ENCODE data around the gene OR9A4.

The OR9A4 gene

DNA sequence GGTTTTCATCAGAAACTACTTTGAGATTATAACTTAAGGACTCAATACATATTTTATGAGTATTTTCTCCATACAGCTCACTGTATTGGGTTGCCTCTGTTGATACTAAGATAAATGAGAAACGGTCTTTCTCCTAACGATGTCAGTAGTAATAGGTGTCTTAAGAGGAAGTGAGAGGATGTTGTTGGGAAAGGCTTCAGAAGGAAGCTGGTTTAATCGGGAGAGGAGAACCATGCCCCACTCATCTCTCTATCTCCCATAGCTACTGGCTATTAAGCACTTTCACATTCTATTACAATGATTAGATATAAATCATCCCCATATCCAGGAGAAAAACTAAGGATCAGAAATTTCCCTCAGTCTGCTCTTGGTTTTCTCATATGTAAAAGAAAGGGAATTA lies 28.6 kb downstream of the OR9A4 start:
- no peak overlapping the region for H3K4me3 ChIP-seq (ENCODE audit: low read depth, low read length)
- no peak for DNase-seq (ENCODE audit: low read depth)
- no peak for TF ChIP-seq CTCF (IDR thresholded peaks at IDR 0.05; ENCODE audit: insufficient read depth, low read depth, low read length, missing control alignments)

DNA sequence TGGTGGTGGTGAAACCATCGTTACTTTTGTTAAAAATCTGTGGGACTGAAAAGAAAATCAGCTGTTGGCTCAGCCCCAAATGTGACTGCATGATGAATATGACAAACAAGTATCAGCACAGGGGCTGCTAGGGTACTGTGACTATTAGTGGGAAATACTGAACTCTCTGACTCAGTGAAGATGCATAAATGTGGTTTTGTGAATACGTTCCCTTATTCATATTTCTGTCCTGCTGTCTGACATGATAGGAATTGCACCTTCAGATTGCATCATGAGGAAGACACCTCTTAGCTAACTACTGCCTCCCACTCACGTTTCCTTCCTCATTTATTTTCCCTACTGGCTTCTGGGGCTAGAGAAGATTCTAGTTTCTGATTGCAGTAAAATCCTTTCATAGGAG lies 29.2 kb downstream of the OR9A4 start:
- no peak for DNase-seq (ENCODE audit: low read depth)
- H3K4me3 ChIP-seq (ENCODE audit: low read depth, low read length) = no peak overlapping the region
- TF ChIP-seq CTCF (IDR thresholded peaks at IDR 0.05; ENCODE audit: insufficient read depth, low read depth, low read length, missing control alignments) = no peak

- H3K4me3 ChIP-seq (ENCODE audit: low read depth, low read length) = no peak within 1 kb of the TSS
- no peak for TF ChIP-seq CTCF (IDR thresholded peaks at IDR 0.05; ENCODE audit: insufficient read depth, low read depth, low read length, missing control alignments)
- DNase-seq (ENCODE audit: low read depth) = no peak
Measured at GRCh38 chr7:141946796-141947195, 30.6 kb downstream of the OR9A4 start, which contains the start of gene CLEC5A. Gene CLEC5A, minus strand, starts transcription at chr7:141946974. Its CDS starts 682 bp downstream, at chr7:141946292.

- DNase-seq (ENCODE audit: low read depth) = no peak
- no peak overlapping the region for H3K4me3 ChIP-seq (ENCODE audit: low read depth, low read length)
Measured at GRCh38 chr7:141949021-141949420, 32.8 kb downstream of the OR9A4 start.

DNA sequence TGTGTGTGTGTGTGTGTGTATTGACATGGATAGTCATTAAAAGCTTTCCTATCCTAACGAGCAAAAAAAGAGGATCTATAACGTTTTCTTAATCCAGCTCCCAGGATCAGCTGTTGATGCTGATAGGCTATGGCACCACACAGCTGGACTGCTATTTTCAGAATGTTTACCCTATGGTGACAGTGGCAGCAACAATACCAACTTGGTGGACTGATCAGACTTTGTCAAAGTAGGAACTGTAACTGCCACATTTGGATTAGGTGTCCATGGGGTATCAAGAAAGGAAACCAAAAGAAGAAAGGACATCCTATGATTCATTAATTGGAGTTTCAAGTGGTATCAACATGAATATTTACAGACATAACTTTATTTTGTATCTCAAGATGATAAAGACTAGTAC lies 33.3 kb downstream of the OR9A4 start:
- DNase-seq (ENCODE audit: low read depth) = no peak
- H3K4me3 ChIP-seq (ENCODE audit: low read depth, low read length) = no peak overlapping the region
- TF ChIP-seq CTCF (IDR thresholded peaks at IDR 0.05; ENCODE audit: insufficient read depth, low read depth, low read length, missing control alignments) = no peak

More at GRCh38 chr7:141949021-141949420, 32.8 kb downstream of the OR9A4 start:
- no peak for TF ChIP-seq CTCF (IDR thresholded peaks at IDR 0.05; ENCODE audit: insufficient read depth, low read depth, low read length, missing control alignments)

DNA sequence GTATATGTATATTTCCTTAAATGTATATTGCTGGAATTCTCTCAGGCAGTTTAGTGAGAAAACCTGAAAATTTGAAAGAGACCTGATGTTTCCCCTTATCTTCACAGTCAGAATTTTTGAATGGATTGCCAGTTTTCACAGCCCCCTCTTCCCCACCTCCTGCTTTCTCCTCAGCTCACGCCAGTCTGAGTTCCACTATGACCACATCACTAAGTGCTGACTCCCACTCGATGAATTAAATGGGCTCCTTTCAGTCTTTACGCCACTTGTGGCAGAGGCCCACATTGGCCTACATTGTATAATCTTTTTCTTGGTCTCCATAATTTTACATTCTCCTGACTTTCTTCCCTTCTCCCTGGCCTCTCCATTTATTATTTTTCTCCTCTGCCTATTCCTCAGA lies 33.7 kb downstream of the OR9A4 start:
- no peak for TF ChIP-seq CTCF (IDR thresholded peaks at IDR 0.05; ENCODE audit: insufficient read depth, low read depth, low read length, missing control alignments)
- DNase-seq (ENCODE audit: low read depth) = no peak
- no peak overlapping the region for H3K4me3 ChIP-seq (ENCODE audit: low read depth, low read length)

- TF ChIP-seq CTCF (IDR thresholded peaks at IDR 0.05; ENCODE audit: insufficient read depth, low read depth, low read length, missing control alignments) = no peak
- no peak overlapping the region for H3K4me3 ChIP-seq (ENCODE audit: low read depth, low read length)
- no peak for DNase-seq (ENCODE audit: low read depth)
Measured at GRCh38 chr7:141950806-141951205, 34.6 kb downstream of the OR9A4 start.
